ENCODE measurements around the gene FIGNL2.

The FIGNL2 gene

GRCh38 chr12:51874000-51874399 is 25.5 kb upstream of the FIGNL2 start:
- H3K36me3 ChIP-seq (ENCODE audit: low read depth), result no peaks in the 10 kb centered on the region
- H3K4me1 ChIP-seq (ENCODE audit: insufficient read depth, poor library complexity, severe bottlenecking), result no peaks in the 10 kb centered on the region
- DNase-seq (ENCODE audit: low spot score) (no peak), ATAC-seq (ENCODE audit: low read depth) (no peak)
- no peak overlapping the region for H3K27ac ChIP-seq (ENCODE audit: poor library complexity, severe bottlenecking)
- H3K4me3 ChIP-seq (ENCODE audit: severe bottlenecking), result no peak overlapping the region
- TF ChIP-seq CTCF (IDR thresholded peaks at IDR 0.05; ENCODE audit: poor library complexity, severe bottlenecking), result no peak
- no peaks in the 10 kb centered on the region for H3K9me3 ChIP-seq (ENCODE audit: severe bottlenecking)
- peaks cover 20% of the 10 kb centered on the region for H3K27me3 ChIP-seq (ENCODE audit: insufficient read depth, poor library complexity, severe bottlenecking)

- Histone ChIP-seq H3K36me3 (ENCODE audit: low read depth) (no peaks in the 10 kb centered on the region), H3K4me1 (ENCODE audit: insufficient read depth, poor library complexity, severe bottlenecking) (no peaks in the 10 kb centered on the region), H3K4me3 (ENCODE audit: severe bottlenecking) (no peak overlapping the region), H3K9me3 (ENCODE audit: severe bottlenecking) (no peaks in the 10 kb centered on the region), H3K27me3 (ENCODE audit: insufficient read depth, poor library complexity, severe bottlenecking) (peaks cover 26% of the 10 kb centered on the region), H3K27ac (ENCODE audit: poor library complexity, severe bottlenecking) (no peak overlapping the region)
- no peak for TF ChIP-seq CTCF (IDR thresholded peaks at IDR 0.05; ENCODE audit: poor library complexity, severe bottlenecking)
- DNase-seq (ENCODE audit: low spot score) (no peak), ATAC-seq (ENCODE audit: low read depth) (no peak)
Observed at GRCh38 chr12:51873251-51873994, 24.9 kb upstream of the FIGNL2 start.

DNA sequence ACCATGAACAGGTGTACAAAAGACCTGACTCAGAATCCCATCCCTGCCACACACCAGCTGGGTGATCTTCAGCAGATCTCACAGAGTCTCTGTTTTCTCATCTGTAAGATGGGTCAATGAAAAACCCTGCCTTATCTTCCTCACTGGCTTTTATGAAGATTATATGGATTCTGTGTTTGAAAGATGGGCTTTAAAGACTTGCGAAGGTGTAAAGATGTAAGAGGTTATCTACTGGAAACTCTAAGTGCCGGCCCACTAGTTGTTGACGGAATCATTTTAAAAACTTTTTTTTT is 24.1 kb upstream of the FIGNL2 start:
- ATAC-seq (ENCODE audit: low read depth), result no peak
- H3K27me3 ChIP-seq (ENCODE audit: insufficient read depth, poor library complexity, severe bottlenecking), result peaks cover 26% of the 10 kb centered on the region

DNA sequence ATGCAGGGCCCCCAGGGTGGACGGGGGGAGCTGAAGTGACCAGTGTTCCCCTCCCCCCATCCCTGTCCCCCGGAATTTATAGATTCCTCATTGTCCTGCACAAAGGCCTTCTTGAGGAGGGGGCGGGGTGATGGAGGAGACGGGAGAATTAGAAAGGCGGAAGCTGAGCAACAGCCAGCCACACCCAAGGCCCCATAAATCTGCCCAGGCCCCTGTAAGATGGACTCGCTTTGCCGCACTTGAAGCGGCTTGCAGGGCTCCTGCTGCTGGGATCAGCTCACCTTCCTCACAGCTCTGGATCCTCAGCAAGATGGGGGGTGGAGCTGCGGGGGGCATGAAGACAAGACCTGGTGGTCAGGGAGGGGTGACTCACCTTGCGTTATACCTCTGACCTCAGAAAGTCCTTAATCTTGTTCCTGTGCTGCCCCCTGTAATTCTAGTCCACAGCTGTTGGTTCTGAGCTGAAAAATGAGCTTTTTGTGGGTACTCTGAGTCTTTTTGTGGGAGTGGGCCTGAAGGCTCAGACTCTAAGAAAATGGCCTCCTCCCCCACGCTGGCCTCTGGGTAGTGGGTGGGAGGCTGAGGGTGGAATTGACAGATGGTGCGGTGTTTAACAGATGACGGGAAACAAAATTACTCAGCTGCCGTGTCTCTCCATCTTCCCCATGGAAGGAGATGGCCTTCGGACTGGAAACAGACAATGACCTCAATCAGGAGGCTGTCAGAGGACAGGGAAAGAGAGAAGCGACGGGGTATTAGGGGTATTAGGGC is 23.6 kb upstream of the FIGNL2 start:
- H3K4me1 ChIP-seq (ENCODE audit: insufficient read depth, poor library complexity, severe bottlenecking), result no peaks in the 10 kb centered on the region
- no peak overlapping the region for H3K27ac ChIP-seq (ENCODE audit: poor library complexity, severe bottlenecking)
- no peaks in the 10 kb centered on the region for H3K9me3 ChIP-seq (ENCODE audit: severe bottlenecking)
- peaks cover 26% of the 10 kb centered on the region for H3K27me3 ChIP-seq (ENCODE audit: insufficient read depth, poor library complexity, severe bottlenecking)
- no peaks in the 10 kb centered on the region for H3K36me3 ChIP-seq (ENCODE audit: low read depth)
- ATAC-seq (ENCODE audit: low read depth) (no peak), DNase-seq (ENCODE audit: low spot score) (no peak)
- H3K4me3 ChIP-seq (ENCODE audit: severe bottlenecking), result no peak overlapping the region
- TF ChIP-seq CTCF (IDR thresholded peaks at IDR 0.05; ENCODE audit: poor library complexity, severe bottlenecking), result no peak

More for the DNA sequence above, 24.1 kb upstream of the FIGNL2 start:
- Histone ChIP-seq H3K4me1 (ENCODE audit: insufficient read depth, poor library complexity, severe bottlenecking) (no peaks in the 10 kb centered on the region), H3K9me3 (ENCODE audit: severe bottlenecking) (no peaks in the 10 kb centered on the region), H3K27ac (ENCODE audit: poor library complexity, severe bottlenecking) (no peak overlapping the region), H3K4me3 (ENCODE audit: severe bottlenecking) (no peak overlapping the region), H3K36me3 (ENCODE audit: low read depth) (no peaks in the 10 kb centered on the region)
- TF ChIP-seq CTCF (IDR thresholded peaks at IDR 0.05; ENCODE audit: poor library complexity, severe bottlenecking), result no peak
- DNase-seq (ENCODE audit: low spot score), result no peak

GRCh38 chr12:51871126-51871525 is 22.6 kb upstream of the FIGNL2 start:
- Histone ChIP-seq H3K4me1 (ENCODE audit: insufficient read depth, poor library complexity, severe bottlenecking) (no peaks in the 10 kb centered on the region), H3K9me3 (ENCODE audit: severe bottlenecking) (no peaks in the 10 kb centered on the region), H3K36me3 (ENCODE audit: low read depth) (no peaks in the 10 kb centered on the region), H3K4me3 (ENCODE audit: severe bottlenecking) (no peak overlapping the region), H3K27me3 (ENCODE audit: insufficient read depth, poor library complexity, severe bottlenecking) (peaks cover 26% of the 10 kb centered on the region), H3K27ac (ENCODE audit: poor library complexity, severe bottlenecking) (no peak overlapping the region)
- TF ChIP-seq CTCF (IDR thresholded peaks at IDR 0.05; ENCODE audit: poor library complexity, severe bottlenecking), result no peak
- DNase-seq (ENCODE audit: low spot score), result no peak
- ATAC-seq (ENCODE audit: low read depth), result no peak

All from RWPE2 (cell line).